Measurements from ENCODE around the gene PDE9A.

GRCh38 chr21:42607525-42608102, 45.8 kb upstream of the PDE9A start:
- TF ChIP-seq MXD4 (CRISPR knock-in tag; IDR thresholded peaks at IDR 0.05; ENCODE audit: borderline replicate concordance) (no peak), ZNF138 (CRISPR knock-in tag; conservative IDR thresholded peaks at IDR 0.05) (no peak), CTCF (IDR thresholded peaks at IDR 0.05) (no peak)

Data from WTC11 (cell line).